Limb (tissue), 2 donors: Measurements from ENCODE around the gene BPIFB6.

Source experiments
- DNase-seq, 2 donors: peaks; one replicate each; pipeline ENCODE4 v3.0.0-alpha.2; 2016; ENCODE audit errors: extremely low spot score in 2 of 2

Gene BPIFB6

GRCh38 chr20:33000802-33001466, 30.5 kb upstream of the BPIFB6 start:
- DNase-seq: no peak

DNA sequence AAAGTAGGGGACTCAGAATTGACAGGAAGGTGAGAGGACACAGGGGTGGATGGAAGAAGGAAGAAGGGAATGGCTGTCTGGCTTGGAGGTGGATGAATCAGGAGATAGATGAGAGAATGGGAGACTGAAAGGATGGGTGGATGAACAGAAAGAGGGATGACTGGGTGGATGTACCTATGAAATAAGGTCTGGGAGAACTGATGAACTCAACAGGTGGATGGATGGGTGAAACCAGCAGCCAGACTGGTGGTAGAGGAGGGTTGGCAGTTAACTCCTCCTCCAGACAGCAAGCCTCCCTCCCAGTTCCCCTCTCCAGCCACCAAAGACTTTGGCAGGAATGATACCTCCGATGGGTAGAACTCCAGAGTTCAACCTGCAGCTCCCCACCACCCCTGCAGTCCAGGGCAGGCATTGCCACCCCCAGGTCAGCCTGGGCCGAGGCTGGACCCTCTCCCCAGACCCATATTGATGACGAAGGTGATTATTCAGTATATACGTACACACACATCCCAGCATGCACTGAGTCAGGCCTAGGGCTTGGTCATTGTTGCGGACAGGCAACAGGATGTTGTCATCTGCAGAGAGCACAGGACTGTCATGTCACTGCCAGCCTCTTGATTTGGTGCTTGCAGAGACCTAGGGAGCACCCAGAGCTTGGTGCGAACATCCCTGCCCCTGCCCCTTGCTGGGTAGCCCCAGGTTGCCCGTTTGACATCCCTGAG, 29.2 kb upstream of the BPIFB6 start:
- no peak for DNase-seq

- no peak for DNase-seq
These were observed 27.2 kb upstream of the BPIFB6 start, which contains the start of gene SUN5 for GRCh38 chr20:33004141-33004751. Gene SUN5 (minus strand): TSS chr20:33004433. CDS start chr20:33004340, 93 bp downstream.

DNA sequence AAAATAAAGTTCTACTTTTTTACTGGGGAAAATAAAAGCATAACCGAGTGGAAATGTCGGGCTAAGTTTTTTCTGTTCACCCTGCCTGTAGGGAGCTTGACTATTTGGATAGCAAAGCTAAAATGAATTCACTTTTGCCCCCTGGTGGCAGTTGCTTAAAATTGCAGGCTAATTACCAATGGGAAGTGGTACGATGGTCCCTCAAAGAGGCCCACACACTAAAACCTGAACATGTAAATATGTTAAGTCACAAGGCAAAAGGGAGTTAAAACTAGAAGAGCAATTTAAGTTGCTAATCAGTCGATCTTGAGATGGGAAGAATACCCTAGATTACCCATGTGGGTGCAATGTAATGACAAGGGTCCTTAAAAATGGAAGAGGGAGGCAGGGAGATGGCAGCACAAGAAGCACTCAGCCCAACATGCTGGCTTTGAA, 26.3 kb upstream of the BPIFB6 start:
- no peak for DNase-seq

DNA sequence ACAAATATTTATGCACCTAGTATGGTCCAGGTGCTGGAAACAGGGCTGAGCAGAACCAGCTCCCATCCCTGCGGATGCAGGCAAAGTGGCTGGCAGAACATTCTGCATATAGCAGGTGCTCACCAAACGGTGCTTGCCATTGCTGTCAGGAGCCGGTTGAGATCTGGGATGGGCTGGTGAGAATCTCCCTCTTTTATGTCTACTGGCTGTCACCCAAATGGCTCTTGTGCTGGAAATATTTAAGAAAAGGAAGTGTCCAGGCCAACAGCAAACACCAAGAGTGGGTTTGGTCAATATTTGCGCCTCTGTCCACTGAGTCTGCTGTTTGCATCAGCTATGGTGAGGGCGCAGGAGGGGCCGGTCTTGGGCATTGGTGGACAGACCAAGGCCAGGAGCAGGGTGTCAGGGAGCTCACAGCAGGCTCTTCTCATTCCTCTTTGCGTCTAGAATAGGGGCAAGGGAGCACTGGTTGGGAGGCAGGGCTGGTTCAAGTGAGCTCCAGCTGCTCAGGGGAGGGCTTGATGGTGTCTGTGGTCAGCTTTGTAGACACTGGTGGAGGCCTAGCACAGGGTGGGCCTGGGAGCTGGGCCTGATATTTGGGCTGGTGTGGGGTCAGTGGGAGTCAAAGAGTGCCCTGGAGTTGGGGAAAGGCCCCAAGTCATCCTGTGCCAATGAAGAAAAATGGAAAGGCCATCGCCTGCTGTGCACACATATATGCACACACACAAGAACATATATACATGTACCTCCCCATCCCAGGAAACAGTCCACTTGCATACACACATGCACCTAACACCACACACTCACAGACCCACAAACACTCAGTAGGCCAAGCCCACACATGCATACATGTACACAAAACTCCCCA, 25.3 kb upstream of the BPIFB6 start:
- no peak for DNase-seq

DNA sequence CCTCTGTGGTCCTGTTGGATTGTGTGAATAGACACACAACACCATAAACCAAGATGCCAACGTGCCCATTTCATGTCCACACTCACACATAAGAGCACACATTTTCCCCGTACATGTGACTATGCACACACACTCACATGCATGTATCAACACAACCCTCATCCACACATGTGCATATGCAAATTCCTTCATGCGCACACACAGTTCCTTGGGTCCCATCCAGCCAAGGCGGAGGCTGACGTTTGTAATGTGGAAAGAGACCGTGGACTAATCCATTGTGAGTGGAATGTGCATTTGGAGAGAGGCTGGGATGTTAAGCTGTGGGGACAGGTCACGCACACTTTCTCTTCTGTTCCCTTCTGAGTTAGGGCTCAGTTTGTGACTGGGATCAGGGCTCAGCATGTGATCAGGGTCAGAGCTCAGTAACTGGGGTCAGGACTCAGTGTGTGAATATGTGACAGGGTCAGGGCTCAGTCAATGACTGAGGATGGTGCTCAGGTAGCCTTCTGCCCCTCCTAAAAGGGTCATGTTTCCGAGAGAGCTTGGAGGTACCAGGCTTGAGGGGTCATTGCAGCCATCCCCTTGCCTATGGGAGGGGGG, 24.6 kb upstream of the BPIFB6 start:
- DNase-seq: no peak

- DNase-seq: no peak
These were observed 23.8 kb upstream of the BPIFB6 start, which contains the start of gene BPIFB2 for GRCh38 chr20:33007376-33008335. Gene BPIFB2 (plus strand): TSS chr20:33007704. CDS start chr20:33008575, 871 bp downstream.

DNA sequence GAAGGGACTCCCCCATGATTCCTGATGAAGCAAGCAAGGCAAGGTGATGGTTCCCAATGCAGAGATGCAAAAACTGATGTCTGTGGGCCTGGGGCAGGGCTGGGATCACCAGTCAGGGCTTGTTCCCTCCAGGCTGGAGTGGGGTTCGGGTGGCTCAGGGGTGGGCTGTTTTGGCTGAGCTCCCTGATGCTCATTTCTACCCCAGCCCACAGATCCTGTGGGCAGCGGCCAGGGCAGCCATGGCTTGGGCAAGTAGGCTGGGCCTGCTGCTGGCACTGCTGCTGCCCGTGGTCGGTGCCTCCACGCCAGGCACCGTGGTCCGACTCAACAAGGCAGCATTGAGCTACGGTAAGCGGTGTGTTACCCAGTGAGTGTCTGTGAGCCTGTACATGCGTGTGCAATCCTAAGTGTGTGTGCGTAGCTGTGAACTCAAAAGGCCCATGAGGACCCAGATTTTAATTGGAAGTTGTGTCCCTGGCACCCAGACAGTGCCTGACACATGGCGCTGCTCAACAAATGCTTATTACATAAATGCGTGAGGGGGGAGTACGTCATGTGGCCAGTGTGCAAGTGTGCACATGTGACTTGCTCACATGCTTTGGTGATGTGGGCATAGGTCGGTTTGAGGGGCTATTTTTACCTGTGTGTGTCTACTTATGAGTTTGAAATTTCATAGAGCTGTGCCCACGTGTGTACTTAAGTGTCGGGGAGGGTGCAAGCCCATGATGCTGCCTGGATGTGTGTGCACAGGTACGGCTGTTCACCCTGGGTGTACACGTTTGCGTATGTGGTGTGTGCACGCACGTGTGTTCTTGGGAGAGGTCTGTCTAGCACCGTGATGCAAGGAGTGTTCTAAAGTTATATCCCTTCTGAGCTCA, 22.9 kb upstream of the BPIFB6 start:
- DNase-seq: no peak

- DNase-seq: no peak
These were observed 22.0 kb upstream of the BPIFB6 start for GRCh38 chr20:33009214-33010132.

- no peak for DNase-seq
These were observed 21.3 kb upstream of the BPIFB6 start for GRCh38 chr20:33010133-33010504.

DNA sequence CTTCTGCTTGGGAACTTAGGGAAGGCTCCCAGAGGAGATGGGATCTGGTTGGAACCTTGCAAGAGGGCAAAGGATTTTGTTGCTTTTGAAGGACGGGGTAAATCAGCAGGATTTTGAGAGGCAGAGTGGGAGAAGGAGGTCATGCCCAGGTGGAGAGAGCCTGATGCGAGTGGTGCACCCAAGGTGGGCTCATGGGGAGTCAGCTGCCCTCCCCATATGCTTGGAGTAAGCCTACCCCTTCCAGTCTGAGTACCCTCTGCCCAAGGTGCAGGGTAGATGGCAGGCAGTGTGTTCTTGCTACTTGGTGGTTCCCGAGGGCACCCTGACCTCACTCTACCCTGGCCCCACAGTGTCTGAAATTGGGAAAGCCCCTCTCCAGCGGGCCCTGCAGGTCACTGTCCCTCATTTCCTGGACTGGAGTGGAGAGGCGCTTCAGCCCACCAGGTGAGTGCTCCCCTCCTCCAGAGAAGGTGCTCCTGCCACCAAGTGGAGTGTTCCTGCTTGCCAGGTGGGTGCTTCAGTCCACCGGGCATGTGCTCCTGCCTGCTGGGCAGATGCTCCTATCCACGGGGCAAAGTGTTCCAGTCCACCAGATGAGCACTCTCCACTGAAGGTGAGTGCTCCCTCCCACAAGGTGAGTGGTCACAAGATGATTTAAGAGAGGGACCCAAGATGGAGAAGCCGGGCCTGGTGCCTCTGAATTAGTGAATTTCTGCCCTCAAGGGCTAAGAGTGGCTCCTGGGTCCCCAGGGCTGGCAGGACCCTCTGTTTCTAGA, 20.6 kb upstream of the BPIFB6 start:
- no peak for DNase-seq

DNA sequence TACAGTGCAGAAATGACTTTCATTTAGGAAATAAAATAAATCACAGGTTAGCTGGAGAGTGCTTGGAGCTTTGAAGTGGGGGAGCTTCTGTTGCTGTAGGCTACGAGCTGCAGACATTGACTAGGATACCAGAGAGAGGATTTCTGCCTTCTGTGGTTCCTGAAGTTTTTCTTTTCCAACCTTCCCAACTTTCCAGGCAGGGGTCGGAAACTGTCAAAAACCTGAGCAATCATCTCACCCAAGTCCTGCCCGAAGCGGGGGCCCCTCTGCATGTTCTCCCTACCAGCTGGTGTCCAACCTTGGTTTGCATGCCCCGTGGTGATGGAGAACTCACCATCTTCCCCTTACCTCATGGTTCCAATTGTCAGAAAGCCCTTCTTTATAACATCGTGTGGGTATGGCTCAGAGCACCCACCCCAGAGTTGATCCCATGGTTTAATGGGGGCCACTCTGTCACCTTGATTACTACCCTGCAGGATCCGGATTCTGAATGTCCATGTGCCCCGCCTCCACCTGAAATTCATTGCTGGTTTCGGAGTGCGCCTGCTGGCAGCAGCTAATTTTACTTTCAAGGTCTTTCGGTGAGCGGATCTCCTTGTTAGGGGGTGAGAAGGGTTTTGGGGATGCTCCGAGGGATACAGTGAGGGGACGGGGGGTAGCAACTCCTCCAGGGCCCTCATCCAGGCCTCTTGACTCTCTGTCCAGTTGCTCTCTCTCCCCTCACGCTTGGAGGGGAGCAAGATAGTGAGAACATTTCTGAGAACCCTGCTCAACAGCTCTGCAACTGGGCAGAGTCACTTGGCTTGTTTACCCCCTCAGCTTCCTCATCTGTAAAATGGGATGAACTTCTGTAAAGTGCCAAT, 18.9 kb upstream of the BPIFB6 start:
- no peak for DNase-seq

- DNase-seq: no peak
These were observed 17.6 kb upstream of the BPIFB6 start for GRCh38 chr20:33013701-33014326.

DNA sequence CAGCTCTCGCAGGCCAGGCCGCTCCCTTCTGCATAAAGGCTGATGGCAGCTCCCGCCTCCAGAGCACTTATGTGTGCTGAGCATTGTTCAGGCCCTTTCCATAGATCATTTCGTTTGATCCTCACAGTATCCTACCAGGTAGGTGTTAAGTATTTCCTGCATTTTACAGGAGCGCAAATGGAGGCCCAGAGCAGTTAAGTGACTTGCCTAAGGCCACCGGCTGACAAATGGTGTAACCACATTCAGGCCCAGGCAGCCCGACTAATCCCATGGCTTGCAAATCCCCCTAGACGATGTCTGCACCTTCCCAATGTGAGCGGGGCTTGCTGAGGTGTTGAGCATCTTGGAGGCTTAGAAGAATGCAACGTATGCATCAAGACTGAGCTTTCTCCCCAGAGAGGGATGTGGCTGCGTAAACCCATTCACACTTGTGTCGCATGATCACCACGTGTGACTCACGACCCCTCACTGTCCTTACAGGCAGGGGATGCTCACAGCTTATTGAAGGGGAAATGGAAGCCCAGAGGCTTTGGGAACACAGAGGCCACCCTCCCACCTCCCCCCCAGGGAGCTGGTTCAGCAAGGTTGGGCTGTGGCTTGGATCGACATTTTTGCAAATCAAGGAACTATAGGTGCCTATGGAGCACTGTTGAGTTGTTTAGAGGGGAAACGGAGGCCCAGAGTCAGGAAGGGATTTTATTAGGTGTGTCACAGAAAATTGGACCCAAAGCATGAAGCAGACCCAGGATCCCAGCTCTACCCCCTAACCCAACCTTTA, 16.9 kb upstream of the BPIFB6 start:
- DNase-seq: no peak

DNA sequence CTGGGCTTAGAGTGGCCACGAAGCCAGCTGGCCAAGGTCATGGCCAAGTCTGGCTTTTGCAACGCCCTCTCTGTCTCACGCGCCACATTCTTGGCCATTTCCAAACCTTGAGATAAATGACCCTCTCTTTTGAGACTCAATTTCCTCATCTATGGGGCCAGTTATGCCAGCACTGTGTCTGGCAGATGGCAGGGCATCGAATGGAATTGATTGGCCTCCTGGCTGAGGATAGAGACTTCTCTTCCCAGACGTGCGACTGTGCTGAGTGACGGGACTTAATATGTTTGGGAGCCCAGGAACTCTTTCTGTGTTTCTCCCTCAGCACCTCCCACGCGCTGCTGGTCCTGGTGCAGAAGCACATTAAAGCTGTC, 16.3 kb upstream of the BPIFB6 start:
- no peak for DNase-seq
